Fibroblast of skin of left biceps (primary cell): Measurements from ENCODE around the gene MBP.

Experiments
- DNase-seq, 2 experiments: peaks; one replicate each; pipeline ENCODE4 v3.0.0-alpha.2; 2013; ENCODE audit warnings: low read depth in 2 of 2

The MBP gene

GRCh38 chr18:77082316-77082955, 50.1 kb downstream of the MBP start:
- no peak for DNase-seq

GRCh38 chr18:77081390-77081778, 51.2 kb downstream of the MBP start:
- DNase-seq, result peak; percentile 89 to 93

- no peak for DNase-seq
Observed at GRCh38 chr18:77079954-77080682, 52.5 kb downstream of the MBP start.

GRCh38 chr18:77079088-77079487, 53.5 kb downstream of the MBP start:
- DNase-seq, result no peak

- DNase-seq, result no peak
Observed at GRCh38 chr18:77078690-77079070, 53.9 kb downstream of the MBP start.

GRCh38 chr18:77077941-77078689, 54.5 kb downstream of the MBP start:
- no peak for DNase-seq

GRCh38 chr18:77077401-77077800, 55.2 kb downstream of the MBP start:
- DNase-seq, result no peak

- no peak for DNase-seq
Observed at GRCh38 chr18:77076111-77076510, 56.5 kb downstream of the MBP start.

GRCh38 chr18:77074431-77074830, 58.2 kb downstream of the MBP start:
- no peak for DNase-seq

GRCh38 chr18:77073336-77074093, 59.1 kb downstream of the MBP start:
- DNase-seq, result no peak

GRCh38 chr18:77072566-77072965, 60.0 kb downstream of the MBP start:
- no peak for DNase-seq

- DNase-seq, result peak; percentile 76 to 83
Observed at GRCh38 chr18:77071711-77072292, 60.8 kb downstream of the MBP start.

- no peak for DNase-seq
Observed at GRCh38 chr18:77071061-77071460, 61.5 kb downstream of the MBP start.

- no peak for DNase-seq
Observed at GRCh38 chr18:77070627-77071026, 62.0 kb downstream of the MBP start.

- no peak for DNase-seq
Observed at GRCh38 chr18:77069931-77070330, 62.7 kb downstream of the MBP start.

GRCh38 chr18:77069482-77069881, 63.1 kb downstream of the MBP start:
- no peak for DNase-seq

- DNase-seq, result no peak
Observed at GRCh38 chr18:77068321-77069312, 64.0 kb downstream of the MBP start.

GRCh38 chr18:77067291-77068061, 65.1 kb downstream of the MBP start:
- peak; percentile 49 to 52 for DNase-seq

GRCh38 chr18:77066689-77067088, 65.9 kb downstream of the MBP start:
- DNase-seq, result no peak

- DNase-seq, result no peak
Observed at GRCh38 chr18:77066101-77066500, 66.5 kb downstream of the MBP start.
